Vagina (tissue), 2 donors: ENCODE results near the gene ACP4. TPM values are rescaled to one million over a fixed set of nuclear protein-coding genes. Genes with fewer than 3 reads are reported as not detected.

Experiments used
- DNase-seq, 2 donors: peaks; one replicate each; pipeline ENCODE4 v3.0.0-alpha.2; 2017; ENCODE audit errors: extremely low spot score in 2 of 2
- H3K27ac ChIP-seq: fragments of 200-600 bp; sonication (generic); one replicate; pipeline ENCODE4 v1.5.1; 2019
- H3K27me3 ChIP-seq: fragments of 200-600 bp; sonication (generic); one replicate; pipeline ENCODE4 v1.5.1; 2019
- H3K36me3 ChIP-seq, 2 donors: fragments of 200-600 bp; sonication (generic); one replicate each; pipeline ENCODE4 v1.5.1; 2017 to 2019
- H3K4me1 ChIP-seq: fragments of 200-600 bp; sonication (generic); one replicate; pipeline ENCODE4 v1.5.1; 2019
- H3K4me3 ChIP-seq, 2 donors: fragments of 200-600 bp; sonication (generic); 1 replicate in 1 of 2; 2 replicates in 1 of 2; pipeline ENCODE4 v1.5.1; 2016 to 2019
- H3K9me3 ChIP-seq: fragments of 200-600 bp; sonication (generic); one replicate; pipeline ENCODE4 v1.5.1; 2019
- POLR2A ChIP-seq, 2 donors: fragments of 450-650 bp; IDR thresholded peaks; one replicate each; pipeline ENCODE4 v1.6.1; 2017; ENCODE audit warnings: antibody characterized with exemption in 2 of 2, mild to moderate bottlenecking in 2 of 2, moderate library complexity in 2 of 2
- POLR2AphosphoS5 ChIP-seq, 2 donors: sonication (generic); formaldehyde crosslinking; IDR thresholded peaks; one replicate each; pipeline ENCODE4 v1.9.0; 2017; ENCODE audit warnings: antibody characterized with exemption in 2 of 2, mild to moderate bottlenecking in 2 of 2, low read depth in 1 of 2; ENCODE audit not compliant: insufficient read depth in 1 of 2
- intact Hi-C: fragments of 100-400 bp; cut with DNase I; formaldehyde crosslinking; loops from one replicate; pipeline ENCODE4 v1.15.1; 2023
- total RNA-seq: library from RNA; depleted of rRNA; stranded (reverse); fragments of >200 nt; gene quantifications from one replicate; pipeline ENCODE4 v1.2.3, GENCODE V29; 2016
- TF ChIP-seq, protein P1 (sequence below), 3 experiments: fragments of 450-650 bp in 2 of 3; fragments of 200-600 bp in 1 of 3; sonication (generic) in 1 of 3; IDR thresholded peaks; one replicate each; pipeline ENCODE4 v1.5.1; 2017 to 2019; ENCODE audit warnings: antibody characterized with exemption in 3 of 3, mild to moderate bottlenecking in 2 of 3, moderate library complexity in 2 of 3

Gene ACP4
- total RNA-seq, 1 donor from 2014 or later = not detected

DNA sequence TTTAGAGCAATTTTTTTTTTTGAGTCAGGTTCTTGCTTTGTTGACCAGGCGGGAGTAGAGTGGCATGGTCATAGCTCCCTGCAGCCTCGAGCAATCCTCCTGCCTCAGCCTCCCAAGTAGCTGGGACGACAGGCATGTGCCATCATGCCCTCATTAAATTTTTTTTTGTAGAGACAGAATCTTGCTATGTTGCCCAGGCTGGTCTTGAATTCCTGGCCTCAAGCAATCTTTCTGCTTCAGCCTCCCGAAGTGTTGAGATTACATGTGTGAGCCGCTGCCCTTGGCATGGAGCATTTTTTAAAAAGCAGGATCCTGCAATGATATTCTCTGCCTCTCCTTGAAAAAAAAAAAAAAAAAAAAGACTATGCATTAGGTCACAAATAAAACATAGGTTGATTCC lies 14.1 kb upstream of the ACP4 start:
- H3K9me3 ChIP-seq = no peaks in the 10 kb centered on the region
- no peaks in the 10 kb centered on the region for H3K36me3 ChIP-seq
- no peaks in the 10 kb centered on the region for H3K27me3 ChIP-seq
- TF ChIP-seq POLR2AphosphoS5 (IDR thresholded peaks at IDR 0.05; ENCODE audit: insufficient read depth in 1 of 2, low read depth in 1 of 2) (no peak), POLR2A (IDR thresholded peaks at IDR 0.05) (no peak)
- TF ChIP-seq, protein P1, sequence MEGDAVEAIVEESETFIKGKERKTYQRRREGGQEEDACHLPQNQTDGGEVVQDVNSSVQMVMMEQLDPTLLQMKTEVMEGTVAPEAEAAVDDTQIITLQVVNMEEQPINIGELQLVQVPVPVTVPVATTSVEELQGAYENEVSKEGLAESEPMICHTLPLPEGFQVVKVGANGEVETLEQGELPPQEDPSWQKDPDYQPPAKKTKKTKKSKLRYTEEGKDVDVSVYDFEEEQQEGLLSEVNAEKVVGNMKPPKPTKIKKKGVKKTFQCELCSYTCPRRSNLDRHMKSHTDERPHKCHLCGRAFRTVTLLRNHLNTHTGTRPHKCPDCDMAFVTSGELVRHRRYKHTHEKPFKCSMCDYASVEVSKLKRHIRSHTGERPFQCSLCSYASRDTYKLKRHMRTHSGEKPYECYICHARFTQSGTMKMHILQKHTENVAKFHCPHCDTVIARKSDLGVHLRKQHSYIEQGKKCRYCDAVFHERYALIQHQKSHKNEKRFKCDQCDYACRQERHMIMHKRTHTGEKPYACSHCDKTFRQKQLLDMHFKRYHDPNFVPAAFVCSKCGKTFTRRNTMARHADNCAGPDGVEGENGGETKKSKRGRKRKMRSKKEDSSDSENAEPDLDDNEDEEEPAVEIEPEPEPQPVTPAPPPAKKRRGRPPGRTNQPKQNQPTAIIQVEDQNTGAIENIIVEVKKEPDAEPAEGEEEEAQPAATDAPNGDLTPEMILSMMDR (IDR thresholded peaks at IDR 0.05) = no peak
- intact Hi-C loops = no loop called here
- H3K4me1 ChIP-seq = no peaks in the 10 kb centered on the region
- no peak overlapping the region for H3K27ac ChIP-seq
- DNase-seq = no peak
- no peak overlapping the region for H3K4me3 ChIP-seq

DNA sequence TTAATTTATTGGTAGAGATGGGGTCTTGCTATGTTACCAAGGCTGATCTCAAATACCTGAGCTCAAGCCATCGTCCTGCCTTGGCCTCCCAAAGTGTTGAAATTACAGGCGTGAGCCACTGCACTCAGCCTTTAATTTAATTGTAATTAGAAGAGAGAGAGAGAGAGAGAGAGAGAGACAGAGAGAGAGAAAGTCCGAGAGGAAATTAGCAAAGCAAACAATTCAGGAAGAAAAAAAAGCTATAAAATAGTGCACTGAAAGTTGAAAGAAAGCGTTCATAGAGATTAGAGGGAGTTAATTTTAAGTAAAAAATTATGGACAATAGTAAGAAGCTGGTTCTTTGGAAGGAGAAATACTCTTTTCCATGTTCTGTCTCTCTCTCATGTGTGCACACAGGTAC lies 13.0 kb upstream of the ACP4 start:
- TF ChIP-seq, protein P1 (IDR thresholded peaks at IDR 0.05) = no peak
- TF ChIP-seq POLR2AphosphoS5 (IDR thresholded peaks at IDR 0.05; ENCODE audit: insufficient read depth in 1 of 2, low read depth in 1 of 2) (no peak), POLR2A (IDR thresholded peaks at IDR 0.05) (no peak)
- intact Hi-C loops = no loop called here
- Histone ChIP-seq H3K4me1 (no peaks in the 10 kb centered on the region), H3K36me3 (no peaks in the 10 kb centered on the region), H3K4me3 (no peak overlapping the region), H3K27ac (no peak overlapping the region), H3K9me3 (no peaks in the 10 kb centered on the region), H3K27me3 (no peaks in the 10 kb centered on the region)
- DNase-seq = no peak

DNA sequence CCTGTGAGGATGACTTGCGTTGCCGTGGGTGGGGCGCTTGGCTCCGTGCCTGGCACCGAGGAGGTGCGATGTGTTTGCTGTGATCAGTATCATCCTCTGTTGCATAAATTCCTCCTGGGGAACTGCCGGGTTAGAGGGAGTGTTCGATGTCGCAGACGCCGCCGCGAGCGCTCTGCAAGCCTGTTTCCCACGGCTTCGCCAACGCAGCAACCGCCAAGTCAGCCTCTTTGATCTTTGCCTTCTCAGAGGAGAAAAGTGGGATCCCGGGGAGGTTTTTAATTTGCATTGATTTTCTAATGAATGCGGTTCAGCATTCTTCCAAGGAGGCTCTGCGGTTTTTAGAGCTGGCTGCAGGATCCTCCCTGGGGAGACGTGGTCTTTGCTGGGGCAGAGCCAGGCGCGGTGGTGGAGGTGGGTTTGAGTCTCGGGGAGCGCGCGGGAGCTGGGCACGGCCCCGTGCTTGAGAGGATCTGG lies 12.3 kb upstream of the ACP4 start:
- TF ChIP-seq POLR2A (IDR thresholded peaks at IDR 0.05) (no peak), POLR2AphosphoS5 (IDR thresholded peaks at IDR 0.05; ENCODE audit: insufficient read depth in 1 of 2, low read depth in 1 of 2) (no peak)
- TF ChIP-seq, protein P1 (IDR thresholded peaks at IDR 0.05) = no peak
- no peaks in the 10 kb centered on the region for H3K4me1 ChIP-seq
- intact Hi-C loops = no loop called here
- H3K9me3 ChIP-seq = no peaks in the 10 kb centered on the region
- H3K36me3 ChIP-seq = no peaks in the 10 kb centered on the region
- H3K27me3 ChIP-seq = no peaks in the 10 kb centered on the region
- DNase-seq = no peak
- no peak overlapping the region for H3K27ac ChIP-seq
- H3K4me3 ChIP-seq = no peak overlapping the region

DNA sequence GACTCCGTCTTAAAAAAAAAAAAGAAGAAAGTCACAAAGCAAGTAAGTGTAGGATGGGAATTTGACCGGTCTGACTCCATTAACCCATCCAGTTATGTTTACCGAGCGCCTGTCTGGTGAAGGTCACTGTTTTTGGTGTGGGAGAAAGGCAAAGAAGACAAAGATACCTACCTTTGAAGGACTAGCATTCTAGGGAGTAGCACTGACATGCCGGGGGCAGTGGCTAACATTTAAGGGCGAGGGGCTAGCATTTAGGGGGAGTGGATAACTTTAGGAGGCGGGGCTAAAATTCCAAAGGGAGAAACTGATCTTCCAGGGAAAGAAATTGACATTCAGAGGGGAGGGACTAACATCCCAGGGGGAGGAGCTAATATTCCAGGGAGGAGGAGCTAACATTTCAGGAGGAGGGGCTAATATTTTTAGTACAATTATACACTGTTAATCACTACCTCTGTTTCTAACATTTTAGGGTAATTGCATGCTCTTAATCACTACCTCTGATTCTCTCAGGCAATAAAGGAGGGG lies 11.2 kb upstream of the ACP4 start:
- no peak for DNase-seq
- Histone ChIP-seq H3K27me3 (no peaks in the 10 kb centered on the region), H3K4me3 (no peak overlapping the region), H3K27ac (no peak overlapping the region), H3K9me3 (no peaks in the 10 kb centered on the region), H3K36me3 (no peaks in the 10 kb centered on the region), H3K4me1 (peaks cover 7% of the 10 kb centered on the region)
- TF ChIP-seq, protein P1 (IDR thresholded peaks at IDR 0.05) = no peak
- TF ChIP-seq POLR2A (IDR thresholded peaks at IDR 0.05) = no peak
- TF ChIP-seq POLR2AphosphoS5 (IDR thresholded peaks at IDR 0.05; ENCODE audit: insufficient read depth in 1 of 2, low read depth in 1 of 2) = no peak
- intact Hi-C loops = no loop called here
